H1 (cell line): ENCODE results near the gene CDKN2C. TPM values are rescaled to one million over a fixed set of nuclear protein-coding genes. Genes with fewer than 3 reads are reported as not detected.

ENCODE experiments used
- CTCF ChIA-PET: fragments of 300-600 bp; sonication (Branson Sonifier 250); formaldehyde crosslinking; loops from one replicate; lab custom pipeline; 2021; ENCODE audit not compliant: partially characterized antibody; lab: Charles Lee
- POLR2A ChIA-PET: fragments of 300-600 bp; sonication (Branson Sonifier 250); formaldehyde crosslinking; loops from one replicate; lab custom pipeline; 2021; ENCODE audit warnings: inconsistent platforms; ENCODE audit not compliant: partially characterized antibody; lab: Charles Lee
- DNase-seq, 2 experiments: peaks; one replicate each; pipeline versions ENCODE4 v3.0.0 to v3.0.0-alpha.2; 2010 to 2022; ENCODE audit warnings: low spot score in 2 of 2, low read depth in 1 of 2, mixed read lengths in 1 of 2
- FAIRE-seq: peaks from 2 replicates; lab custom pipeline; 2011; peaks lifted over from hg19 to GRCh38; lab: Jason Lieb, UNC
- H2AFZ ChIP-seq: 2 replicates; pipeline ENCODE4 v1.8.1; 2012; ENCODE audit warnings: low read length, inconsistent platforms
- H2AK5ac ChIP-seq: 2 replicates; pipeline ENCODE4 v1.6.1; 2013; ENCODE audit warnings: low read depth, low read length
- H2BK120ac ChIP-seq: replicated peaks from 2 replicates; pipeline ENCODE3; 2013; ENCODE audit warnings: low read depth, low read length, inconsistent platforms
- H2BK12ac ChIP-seq: 2 replicates; pipeline ENCODE4 v1.6.1; 2013; ENCODE audit warnings: low read depth, low read length
- H2BK15ac ChIP-seq: 2 replicates; pipeline ENCODE4 v1.6.1; 2013; ENCODE audit warnings: low read length
- H2BK20ac ChIP-seq: 2 replicates; pipeline ENCODE4 v1.6.1; 2013; ENCODE audit warnings: low read length
- H2BK5ac ChIP-seq: 2 replicates; pipeline ENCODE4 v1.6.1; 2013; ENCODE audit warnings: low read depth, low read length
- H3K14ac ChIP-seq: 2 replicates; pipeline ENCODE4 v1.6.1; 2013; ENCODE audit warnings: inconsistent platforms; ENCODE audit not compliant: insufficient read length
- H3K18ac ChIP-seq: 2 replicates; pipeline ENCODE4 v1.6.1; 2013; ENCODE audit warnings: low read length; ENCODE audit errors: extremely low read depth
- H3K23ac ChIP-seq: 2 replicates; pipeline ENCODE4 v1.6.1; 2013; ENCODE audit warnings: inconsistent platforms; ENCODE audit not compliant: insufficient read length
- H3K23me2 ChIP-seq: 2 replicates; pipeline ENCODE4 v1.6.1; 2013; ENCODE audit warnings: low read depth, low read length
- H3K27ac ChIP-seq: 2 replicates; pipeline ENCODE4 v1.6.1; 2011; ENCODE audit warnings: low read depth, low read length, inconsistent platforms
- H3K27me3 ChIP-seq, 4 experiments: replicated peaks in 1 of 4; 1 replicate in 1 of 4; 2 replicates in 3 of 4; pipeline versions ENCODE4 v1.6.1 to v1.8.1; 2011 to 2013; ENCODE audit warnings: low read length in 3 of 4, mild to moderate bottlenecking in 3 of 4, inconsistent platforms in 2 of 4, mixed read lengths in 2 of 4, moderate library complexity in 1 of 4; ENCODE audit not compliant: control insufficient read depth in 3 of 4, insufficient read depth in 3 of 4; ENCODE audit errors: extremely low read depth in 1 of 4
- H3K36me3 ChIP-seq, 4 experiments: 2 replicates each; pipeline versions ENCODE4 v1.6.1 to v1.8.1; 2011 to 2013; ENCODE audit warnings: mild to moderate bottlenecking in 4 of 4, low read length in 3 of 4, moderate library complexity in 2 of 4, control low read depth in 1 of 4, inconsistent platforms in 1 of 4; ENCODE audit not compliant: insufficient read depth in 4 of 4, control insufficient read depth in 2 of 4
- H3K4ac ChIP-seq: replicated peaks from 2 replicates; pipeline ENCODE3; 2013; ENCODE audit warnings: low read length, low read depth, mixed read lengths, inconsistent platforms; ENCODE audit not compliant: insufficient read length
- H3K4me1 ChIP-seq, 4 experiments: replicated peaks in 1 of 4; 1 replicate in 1 of 4; 2 replicates in 3 of 4; pipeline versions ENCODE4 v1.6.1 to v1.8.1; 2011 to 2013; ENCODE audit warnings: low read length in 3 of 4, inconsistent platforms in 2 of 4, mixed read lengths in 1 of 4; ENCODE audit not compliant: insufficient read depth in 4 of 4, control insufficient read depth in 3 of 4
- H3K4me2 ChIP-seq, 2 experiments: 2 replicates each; pipeline versions ENCODE4 v1.6.1 to v1.8.1; 2011 to 2013; ENCODE audit warnings: low read depth in 2 of 2, low read length in 2 of 2, control low read depth in 1 of 2, inconsistent platforms in 1 of 2, mild to moderate bottlenecking in 1 of 2; ENCODE audit not compliant: insufficient read depth in 1 of 2
- H3K4me3 ChIP-seq, 4 experiments: fragments of 200-600, 300-600 bp in 1 of 4; sonication (generic), shearing (Covaris generic), sonication (Bioruptor Twin) in 1 of 4; 2 replicates each; pipeline versions ENCODE4 v1.5.1 to v1.8.1; 2011 to 2016; ENCODE audit warnings: low read length in 4 of 4, low read depth in 3 of 4, control low read depth in 2 of 4, inconsistent platforms in 2 of 4, mild to moderate bottlenecking in 2 of 4, mixed read lengths in 1 of 4, moderate library complexity in 1 of 4; ENCODE audit not compliant: insufficient read depth in 2 of 4; ENCODE audit errors: extremely low read depth in 1 of 4
- H3K56ac ChIP-seq: replicated peaks from 2 replicates; pipeline ENCODE3; 2013; ENCODE audit warnings: low read depth, mild to moderate bottlenecking, mixed read lengths, low read length, inconsistent platforms; ENCODE audit not compliant: insufficient read length
- H3K79me1 ChIP-seq: 2 replicates; pipeline ENCODE4 v1.6.1; 2013; ENCODE audit warnings: low read depth, low read length, control low read depth
- H3K79me2 ChIP-seq, 2 experiments: 2 replicates each; pipeline versions ENCODE4 v1.6.1 to v1.8.1; 2012 to 2013; ENCODE audit warnings: low read length in 2 of 2, mild to moderate bottlenecking in 2 of 2, inconsistent platforms in 1 of 2; ENCODE audit not compliant: insufficient read depth in 2 of 2, control insufficient read depth in 1 of 2
- H3K9ac ChIP-seq, 4 experiments: replicated peaks in 1 of 4; 1 replicate in 1 of 4; 2 replicates in 3 of 4; pipeline versions ENCODE4 v1.6.1 to v1.8.1; 2011 to 2013; ENCODE audit warnings: low read depth in 3 of 4, low read length in 3 of 4, control low read depth in 2 of 4, mild to moderate bottlenecking in 2 of 4, moderate library complexity in 2 of 4, inconsistent platforms in 1 of 4; ENCODE audit errors: extremely low read depth in 1 of 4
- H3K9me3 ChIP-seq, 2 experiments: 2 replicates each; pipeline versions ENCODE4 v1.6.1 to v1.8.1; 2012 to 2013; ENCODE audit warnings: mild to moderate bottlenecking in 2 of 2, moderate library complexity in 2 of 2, control low read depth in 1 of 2, inconsistent platforms in 1 of 2, low read depth in 1 of 2, low read length in 1 of 2, mixed read lengths in 1 of 2; ENCODE audit not compliant: insufficient read depth in 2 of 2
- H4K20me1 ChIP-seq, 2 experiments: replicated peaks in 1 of 2; 2 replicates each; pipeline versions ENCODE3 to v1.8.1; 2011 to 2013; ENCODE audit warnings: inconsistent platforms in 2 of 2, low read length in 2 of 2, mild to moderate bottlenecking in 1 of 2; ENCODE audit not compliant: insufficient read depth in 2 of 2, control insufficient read depth in 1 of 2
- H4K5ac ChIP-seq: 2 replicates; pipeline ENCODE4 v1.6.1; 2013; ENCODE audit warnings: low read length, low read depth, mixed read lengths, inconsistent platforms; ENCODE audit not compliant: insufficient read length
- H4K8ac ChIP-seq: 2 replicates; pipeline ENCODE4 v1.8.0; 2013; ENCODE audit warnings: mild to moderate bottlenecking, moderate library complexity, low read length, inconsistent platforms; ENCODE audit not compliant: insufficient read depth; ENCODE audit errors: extremely low read depth
- H4K91ac ChIP-seq: replicated peaks from 2 replicates; pipeline ENCODE3; 2013; ENCODE audit warnings: low read length, mixed read lengths, inconsistent platforms; ENCODE audit not compliant: insufficient read length
- CTBP2 ChIP-seq: IDR thresholded peaks from 2 replicates; pipeline ENCODE4 v1.7.0; 2011; ENCODE audit warnings: borderline replicate concordance, mild to moderate bottlenecking, moderate library complexity, mixed read lengths, low read length; ENCODE audit not compliant: insufficient read depth, insufficient read length
- EP300 ChIP-seq, 2 experiments: IDR thresholded peaks; 1 replicate in 1 of 2; 2 replicates in 1 of 2; pipeline ENCODE4 v1.6.1; 2011 to 2012; ENCODE audit warnings: low read depth in 2 of 2, low read length in 2 of 2, mild to moderate bottlenecking in 2 of 2, borderline replicate concordance in 1 of 2, inconsistent platforms in 1 of 2, moderate library complexity in 1 of 2
- EZH2 ChIP-seq: fragments of 200-600 bp; sonication (generic); IDR thresholded peaks from 2 replicates; pipeline ENCODE4 v1.7.1; 2012; ENCODE audit warnings: low read depth, mild to moderate bottlenecking, moderate library complexity, low read length, inconsistent platforms; ENCODE audit not compliant: severe bottlenecking
- FOSL1 ChIP-seq: IDR thresholded peaks from 2 replicates; pipeline ENCODE4 v1.6.1; 2011; ENCODE audit warnings: mild to moderate bottlenecking, low read depth, low read length, moderate library complexity; ENCODE audit not compliant: insufficient read depth
- GABPA ChIP-seq: IDR thresholded peaks from 2 replicates; pipeline ENCODE4 v1.6.1; 2011; ENCODE audit warnings: mild to moderate bottlenecking, low read length, moderate library complexity, borderline replicate concordance; ENCODE audit not compliant: insufficient read depth
- HDAC2 ChIP-seq, 2 experiments: fragments of 300-600 bp in 1 of 2; sonication (generic) in 1 of 2; IDR thresholded peaks; 2 replicates each; pipeline ENCODE4 v1.6.1; 2011 to 2012; ENCODE audit warnings: low read depth in 2 of 2, low read length in 2 of 2, mild to moderate bottlenecking in 2 of 2, moderate library complexity in 2 of 2, borderline replicate concordance in 1 of 2, inconsistent platforms in 1 of 2
- MAFK ChIP-seq: IDR thresholded peaks from 2 replicates; pipeline ENCODE4 v1.6.1; 2012; ENCODE audit warnings: low read depth, mild to moderate bottlenecking, improper control_type of control experiment, low read length
- RBBP5 ChIP-seq: IDR thresholded peaks from 2 replicates; pipeline ENCODE4 v1.7.1; 2012; ENCODE audit warnings: low read depth, mild to moderate bottlenecking, inconsistent platforms, low read length, moderate library complexity, borderline replicate concordance
- RXRA ChIP-seq: IDR thresholded peaks from 2 replicates; pipeline ENCODE4 v1.6.1; 2011; ENCODE audit warnings: low read depth, mild to moderate bottlenecking, low read length, moderate library complexity; ENCODE audit not compliant: insufficient read depth
- YY1 ChIP-seq: IDR thresholded peaks from 2 replicates; pipeline ENCODE4 v1.6.1; 2011; ENCODE audit warnings: low read depth, mild to moderate bottlenecking, low read length
- WGBS, 2 experiments: shearing (Covaris generic) in 1 of 2; methylation state at CpG; one replicate each; pipeline versions ENCODE4 v1.1.6 to v1.1.7; 2013 to 2015; ENCODE audit warnings: low lambda C conversion rate in 2 of 2, mixed read lengths in 2 of 2, inconsistent platforms in 1 of 2, low coverage in 1 of 2, missing lambda C conversion rate in 1 of 2; ENCODE audit not compliant: insufficient replicate concordance in 2 of 2, insufficient coverage in 1 of 2, insufficient read length in 1 of 2; ENCODE audit errors: extremely low coverage in 1 of 2, missing lambda C conversion rate in 1 of 2; 5-methylcytosine and 5-hydroxymethylcytosine counted together
- polyA plus RNA-seq, 7 experiments: library from polyadenylated mRNA; depleted of rRNA in 3 of 7; stranded (reverse) in 5 of 7; unstranded in 2 of 7; fragments of >200 nt in 5 of 7; fragments of 200-250 nt in 2 of 7; gene quantifications; 1 replicate in 5 of 7; 2 replicates in 1 of 7; 4 replicates in 1 of 7; pipeline versions ENCODE4 v1.2.1 to v1.2.3, GENCODE V29; 2011 to 2013; ENCODE audit warnings: missing spikeins in 2 of 7, mixed read lengths in 2 of 7
- total RNA-seq: library from RNA; stranded (reverse); fragmentation: NEBNext Ultra II Directional; extraction: Animal tissue kit (Norgen Biotek cat#: 25700); gene quantifications from 2 replicates; pipeline ENCODE4 v1.2.1, GENCODE V29; 2021

CDKN2C gene
- total and polyA plus RNA-seq, 2 of the 8 experiments (the other 6 are each of a cell fraction or from before 2014, with no cell fraction given), result not detected

- CTCF ChIA-PET, result interaction anchor here (0.7 to 3.0 kb wide), 5 partner anchors 17 to 212 kb away, joined by 3 to 14 read pairs (median 7); no protein-coding TSS in a partner anchor
- no peak overlapping the region for H4K91ac ChIP-seq
- WGBS, 2 experiments, result 1% methylated on average over 32 of the region's 42 CpGs; no CpG with 5 or more reads in 1 of the 2 experiments
- no peak overlapping the region for H2BK120ac ChIP-seq
- H4K20me1 ChIP-seq, result peaks cover 7 to 8% of the 10 kb centered on the region in 2 experiments
- peaks cover 37 to 86% (median 58%) of the 10 kb centered on the region in 4 experiments for H3K27me3 ChIP-seq
- H3K4me2 ChIP-seq, result peak overlapping the region; percentile 54 to 74
- no peak overlapping the region for H3K23ac ChIP-seq
- H3K14ac ChIP-seq, result no peak overlapping the region
- H2BK15ac ChIP-seq, result no peak overlapping the region
- H3K18ac ChIP-seq, result no peak overlapping the region
- H2AFZ ChIP-seq, result no peak overlapping the region
- peak overlapping the region; percentile 7 to 67 (median 32); a peak in 7 of 8 replicates for H3K4me3 ChIP-seq
- no peaks in the 10 kb centered on the region for H3K9me3 ChIP-seq
- POLR2A ChIA-PET, result interaction anchor here (0.7 to 1.4 kb wide), 3 partner anchors 8 to 563 kb away, joined by 3 to 4 read pairs (median 4); partner anchors contain the start of gene CDKN2C
- no peak overlapping the region for H2BK20ac ChIP-seq
- peak; percentile 63 to 90 for DNase-seq
- no peak overlapping the region for H2AK5ac ChIP-seq
- H2BK5ac ChIP-seq, result no peak overlapping the region
- no peaks in the 10 kb centered on the region for H3K79me2 ChIP-seq
- no peak overlapping the region for H2BK12ac ChIP-seq
- no peak for FAIRE-seq
- no peaks in the 10 kb centered on the region for H3K36me3 ChIP-seq
- no peaks in the 10 kb centered on the region for H3K79me1 ChIP-seq
- no peak overlapping the region for H3K56ac ChIP-seq
- no peak overlapping the region for H3K27ac ChIP-seq
- no peak overlapping the region for H3K9ac ChIP-seq
- no peak overlapping the region for H4K8ac ChIP-seq
- peaks cover 3% of the 10 kb centered on the region; the same call in 1 of the 2 replicates for H3K23me2 ChIP-seq
- H3K4me1 ChIP-seq, result peaks cover 2 to 6% (median 4%) of the 10 kb centered on the region in 4 experiments; a peak in 5 of 7 replicates
- H3K4ac ChIP-seq, result no peak overlapping the region
- no peak overlapping the region for H4K5ac ChIP-seq
- peak in 1 of 2 experiments; percentile 51; a peak in 1 of 3 replicates for TF ChIP-seq EP300 (IDR thresholded peaks at IDR 0.05; ENCODE audit: borderline replicate concordance in 1 of 2, low read depth in 2 of 2, low read length in 2 of 2)
- TF ChIP-seq CTBP2, result peak; percentile 100
- TF ChIP-seq RXRA, result 0 out of 2 replicates have a peak, but pooled peaks have one; percentile 45
- peak; percentile 67 for TF ChIP-seq YY1
- TF ChIP-seq HDAC2 (IDR thresholded peaks at IDR 0.05; ENCODE audit: borderline replicate concordance in 1 of 2, low read depth in 2 of 2, low read length in 2 of 2), result peak in 1 of 2 experiments; percentile 53; a peak in 1 of 4 replicates
- TF ChIP-seq FOSL1, result no peak
- no peak for TF ChIP-seq MAFK
- TF ChIP-seq EZH2, result peak; percentile 70
- peak; percentile 97 for TF ChIP-seq RBBP5
- TF ChIP-seq GABPA, result no peak
Measured at GRCh38 chr1:50978144-50978851, 8.3 kb downstream of the CDKN2C start.
